GM21619 (cell line): Measurements from ENCODE around the gene TTC33.
"Not testable (repeated sequence)": the region's sequence is repeated elsewhere in the genome, so short reads cannot be mapped to it uniquely, and the experiment has no call there.

Source experiments
- ATAC-seq: cut with Tn5 transposase; IDR thresholded peaks from one replicate; pipeline ENCODE4 v1.9.1; 2021; ENCODE audit not compliant: unreplicated experiment

TTC33 gene

GRCh38 chr5:40572937-40573336, 182.8 kb downstream of the TTC33 start:
- ATAC-seq: no peak

DNA sequence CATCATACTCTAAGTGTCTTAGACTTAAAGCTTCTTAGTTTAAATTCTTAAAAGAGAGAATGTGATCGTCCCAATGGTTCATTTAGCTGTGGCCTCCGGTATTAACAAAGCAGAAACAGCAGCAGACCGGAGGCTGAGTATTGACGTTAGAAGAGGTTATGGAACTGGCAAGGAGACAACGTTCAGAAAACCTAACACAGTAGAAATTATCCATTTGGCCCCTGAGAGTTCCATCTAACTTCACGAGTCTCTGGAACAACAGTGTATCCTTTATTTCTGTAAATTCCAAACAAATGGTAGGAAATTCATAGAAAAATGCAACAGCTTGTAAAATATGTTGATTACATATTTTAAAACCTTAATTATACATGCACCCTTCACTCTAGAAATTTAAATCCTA, 183.4 kb downstream of the TTC33 start:
- ATAC-seq: no peak

DNA sequence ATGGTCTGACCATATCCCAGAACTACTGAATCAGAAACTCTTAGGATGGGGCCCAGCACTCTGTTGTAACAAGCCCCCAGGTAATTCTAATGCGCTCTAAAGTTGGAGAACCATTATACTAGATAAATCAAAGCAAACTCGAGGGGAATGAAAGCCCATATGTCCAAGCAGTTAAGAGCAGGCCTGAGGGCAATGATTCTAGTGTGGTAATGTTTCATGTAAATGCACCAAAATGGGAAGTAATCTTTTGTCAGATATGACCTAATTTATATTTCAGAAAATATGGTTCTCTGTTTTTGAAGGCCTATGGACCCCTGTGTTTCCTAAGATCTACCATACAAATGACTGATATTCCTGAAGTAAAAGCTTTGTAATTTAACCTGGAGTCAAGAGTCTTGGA, 184.0 kb downstream of the TTC33 start:
- ATAC-seq: no peak

DNA sequence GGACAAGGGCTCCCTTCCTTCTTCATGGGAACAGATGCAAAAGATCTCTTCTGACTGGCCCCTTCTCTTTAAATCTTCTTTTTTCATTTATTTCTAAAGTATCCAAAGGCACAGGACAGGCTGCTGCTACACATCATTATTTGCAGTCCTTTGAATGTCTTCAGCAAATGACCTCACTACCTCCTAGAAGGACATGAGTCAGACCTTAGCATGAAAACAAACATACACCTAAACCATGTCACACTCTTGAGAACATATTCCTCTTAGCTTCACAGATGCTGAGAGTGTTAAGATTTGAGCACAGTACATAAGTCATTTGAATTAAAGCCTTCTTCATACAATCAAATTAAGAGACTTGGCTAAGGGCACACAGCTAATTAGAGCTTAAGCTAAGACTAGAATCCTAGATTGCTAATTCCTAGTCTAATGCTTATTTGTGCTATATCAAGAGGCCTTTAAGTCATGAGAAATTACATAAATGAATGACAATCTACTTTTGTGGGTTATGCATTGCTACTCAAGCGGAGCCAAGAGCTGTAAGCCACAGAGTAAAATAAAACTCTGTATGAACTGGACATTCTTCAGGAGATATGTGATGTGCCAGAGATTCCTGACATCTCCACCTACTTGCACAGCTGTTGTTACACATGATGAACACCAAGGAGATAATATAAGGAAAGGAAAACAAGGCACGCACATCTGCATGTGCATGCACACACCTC, 185.2 kb downstream of the TTC33 start:
- peak; percentile 83 for ATAC-seq

GRCh38 chr5:40569546-40570270, 186.1 kb downstream of the TTC33 start:
- ATAC-seq: no peak

DNA sequence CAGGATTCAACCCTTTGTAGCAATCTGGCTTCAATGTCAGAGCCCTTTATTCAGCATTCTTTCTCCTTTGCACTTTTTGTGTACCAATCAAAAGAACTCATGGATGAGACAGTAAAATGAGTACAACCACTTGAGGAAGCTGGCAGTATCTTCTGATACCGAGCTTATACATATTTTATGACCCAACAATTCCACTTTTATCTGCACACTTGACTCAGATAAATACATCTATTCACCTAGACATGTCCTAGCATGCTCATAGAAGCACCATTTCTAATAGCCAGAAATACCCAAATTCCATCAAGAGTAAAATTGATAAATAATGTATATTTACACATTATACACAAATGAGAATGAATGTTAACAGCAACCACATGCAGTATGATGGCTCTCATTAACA, 187.2 kb downstream of the TTC33 start:
- no peak for ATAC-seq

- ATAC-seq: not testable (repeated sequence)
Measured at GRCh38 chr5:40563173-40563572, 192.6 kb downstream of the TTC33 start.

- no peak for ATAC-seq
Measured at GRCh38 chr5:40560474-40561110, 195.2 kb downstream of the TTC33 start.

DNA sequence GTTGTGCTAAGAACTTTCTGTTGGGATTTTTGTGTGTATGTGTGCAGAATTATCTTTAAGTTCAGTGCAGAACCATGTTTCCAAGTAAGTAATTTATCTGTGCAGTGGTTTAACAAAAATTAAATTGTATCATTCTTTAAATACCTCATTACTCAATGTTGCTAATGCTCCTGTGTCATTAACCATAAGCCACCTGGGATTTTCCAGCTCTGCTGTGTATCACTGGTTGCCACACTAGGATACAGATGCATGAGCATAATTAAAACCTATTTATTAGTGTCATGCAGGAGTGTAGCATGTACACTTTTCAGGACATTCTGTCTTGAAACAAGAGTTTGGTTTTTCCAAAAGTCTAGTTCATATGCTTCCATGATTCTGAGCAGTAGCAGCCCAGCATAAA, 196.5 kb downstream of the TTC33 start:
- ATAC-seq: no peak

DNA sequence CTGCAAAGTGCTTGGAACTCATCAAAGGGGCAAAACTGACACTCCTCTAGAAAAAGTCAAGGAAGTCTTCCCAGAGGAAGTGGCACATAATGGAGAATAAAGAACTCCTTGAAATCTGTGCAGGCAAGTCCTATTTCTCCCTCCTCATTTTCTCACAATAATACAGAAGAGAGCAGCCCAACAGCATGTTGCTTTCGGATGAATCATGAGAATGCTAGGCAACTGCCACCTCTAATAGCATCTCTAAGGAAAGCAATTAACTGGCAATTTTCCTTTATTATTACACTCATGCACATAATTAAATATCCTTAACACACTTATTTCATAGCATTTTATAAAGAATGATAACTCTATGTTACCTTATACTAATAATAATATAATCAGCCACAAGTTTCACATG, 198.3 kb downstream of the TTC33 start:
- no peak for ATAC-seq

DNA sequence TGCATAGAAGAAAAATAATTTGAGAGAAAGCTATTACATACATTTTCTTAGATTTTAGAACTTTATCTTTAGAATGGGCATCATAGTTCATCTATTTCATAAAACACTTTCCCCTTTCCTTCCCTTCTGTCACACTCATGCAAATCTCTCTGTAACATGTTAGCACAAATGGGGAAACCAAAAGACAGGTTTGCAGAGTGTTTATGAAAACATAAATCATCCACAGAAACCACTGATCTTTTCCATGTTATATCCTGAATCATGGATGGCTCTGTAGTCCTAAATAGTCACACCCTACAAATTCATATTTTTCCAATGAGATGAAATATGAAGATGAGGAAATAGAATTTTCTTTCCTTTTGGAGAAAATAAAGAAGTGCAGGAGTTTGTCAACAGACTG, 198.9 kb downstream of the TTC33 start:
- no peak for ATAC-seq

DNA sequence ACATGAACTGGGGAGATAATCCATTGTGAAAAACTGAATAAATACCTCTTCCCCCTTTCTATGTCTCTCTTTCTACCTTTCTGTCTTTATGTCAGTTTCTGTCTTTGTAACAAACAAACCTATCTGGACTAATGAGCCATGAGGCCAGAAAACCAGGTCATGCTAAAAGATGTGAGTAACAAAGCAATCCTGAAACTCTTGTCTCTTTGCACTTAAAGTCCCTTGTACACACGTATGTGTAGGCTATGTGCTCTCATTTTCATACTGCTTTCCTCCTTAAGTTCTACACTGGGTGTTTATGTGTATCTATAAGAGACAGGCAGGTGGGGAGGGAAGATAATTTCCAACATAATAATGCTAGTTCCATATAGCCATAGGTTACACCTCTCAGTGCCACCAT, 199.9 kb downstream of the TTC33 start:
- no peak for ATAC-seq

- ATAC-seq: no peak
Measured at GRCh38 chr5:40554813-40555212, 200.9 kb downstream of the TTC33 start.

GRCh38 chr5:40554054-40554453, 201.7 kb downstream of the TTC33 start:
- no peak for ATAC-seq

- ATAC-seq: no peak
Measured at GRCh38 chr5:40552981-40553380, 202.8 kb downstream of the TTC33 start.

- no peak for ATAC-seq
Measured at GRCh38 chr5:40551496-40552491, 204.0 kb downstream of the TTC33 start.

DNA sequence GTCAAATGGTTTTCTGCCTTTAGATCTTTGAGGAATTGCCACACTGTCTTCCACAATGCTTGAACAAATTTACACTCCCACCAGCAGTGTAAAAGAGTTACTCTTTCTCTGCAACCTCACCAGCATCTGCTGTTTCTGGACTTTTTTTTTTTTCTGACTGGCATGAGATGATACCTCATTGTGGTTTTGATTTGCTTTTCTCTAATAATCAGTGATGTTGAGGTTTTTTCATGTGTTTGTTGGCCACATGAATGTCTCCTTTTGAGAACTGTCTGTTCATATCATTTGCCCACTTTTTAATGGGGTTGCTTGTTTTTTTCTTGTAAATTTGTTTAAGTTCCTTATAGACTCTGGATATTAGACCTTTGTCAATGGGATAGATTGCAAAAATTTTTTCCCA, 205.3 kb downstream of the TTC33 start:
- no peak for ATAC-seq

- ATAC-seq: no peak
Measured at GRCh38 chr5:40549616-40550015, 206.1 kb downstream of the TTC33 start.

DNA sequence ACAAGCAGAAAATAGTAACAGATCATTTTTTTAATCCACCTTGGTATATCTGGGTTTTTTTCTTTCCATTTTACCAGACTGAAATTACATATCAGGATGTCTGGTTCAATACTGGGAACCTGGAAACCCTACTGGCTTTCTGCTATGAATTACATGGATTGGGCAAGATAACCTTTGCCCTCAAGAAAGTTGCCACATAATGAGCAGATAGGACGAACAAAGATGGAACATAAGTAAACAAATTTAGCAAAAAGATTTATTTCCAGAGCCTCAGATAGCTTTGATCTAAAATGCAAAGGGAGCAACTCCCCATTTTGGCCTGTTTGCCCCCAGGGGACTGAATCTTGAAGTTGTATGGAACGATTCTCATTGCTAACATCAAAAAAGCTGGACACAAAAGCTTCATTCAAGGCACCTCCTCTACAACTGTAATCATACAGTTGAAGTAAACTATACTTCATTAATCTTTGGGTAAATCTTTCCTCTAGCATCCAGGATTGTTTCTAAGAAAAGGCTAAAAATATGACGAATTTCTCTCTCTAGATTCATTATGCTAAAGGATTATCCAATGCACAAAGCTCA, 207.7 kb downstream of the TTC33 start:
- no peak for ATAC-seq

DNA sequence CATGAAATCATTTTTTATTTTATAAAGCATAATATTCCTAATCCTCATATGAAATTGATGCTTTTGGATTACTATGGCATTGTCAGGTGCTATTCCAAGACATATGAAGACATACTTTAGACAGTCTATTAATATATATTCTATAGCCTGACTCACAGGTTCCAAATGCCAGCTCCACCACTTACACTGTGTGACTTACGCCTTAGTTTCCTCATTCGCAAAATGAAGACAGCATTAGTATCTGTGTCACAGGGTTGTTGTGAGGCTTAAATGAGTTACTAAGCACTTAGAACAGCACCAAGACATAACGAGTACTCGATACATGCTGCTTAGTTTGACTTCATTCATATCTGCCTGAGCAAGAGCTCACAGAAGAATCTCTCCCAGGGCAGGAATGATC, 208.2 kb downstream of the TTC33 start:
- no peak for ATAC-seq

GRCh38 chr5:40540301-40540700, 215.5 kb downstream of the TTC33 start:
- ATAC-seq: no peak
